ENCODE results near the gene ROR1. TPM values are rescaled to one million over a fixed set of nuclear protein-coding genes. Genes with fewer than 3 reads are reported as not detected.

The ROR1 gene
- total and polyA plus RNA-seq, 2 of the 4 experiments (the other 2 are of a cell fraction): 4.4 to 10.0 TPM

GRCh38 chr1:64200064-64200463 is 426.2 kb downstream of the ROR1 start:
- Histone ChIP-seq H3K4me3 (ENCODE audit: insufficient read depth, low read depth, low read length) (no peak overlapping the region), H3K79me1 (ENCODE audit: low read depth in 1 of 2, low read length in 2 of 2) (no peaks in the 10 kb centered on the region), H3K27me3 (ENCODE audit: control insufficient read depth, insufficient read depth, low read length) (peaks cover 3% of the 10 kb centered on the region; the same call in 1 of the 2 replicates), H3K27ac (ENCODE audit: insufficient read depth, low read length) (no peak overlapping the region), H3K9ac (ENCODE audit: low read depth, low read length) (no peak overlapping the region), H3K9me1 (ENCODE audit: insufficient read depth, low read length) (no peaks in the 10 kb centered on the region), H2BK20ac (ENCODE audit: low read depth, low read length) (no peak overlapping the region), H3K36me3 (ENCODE audit: control insufficient read depth, insufficient read depth, low read length) (no peaks in the 10 kb centered on the region), H2AK9ac (replicated peaks; ENCODE audit: low read depth, low read length, poor library complexity) (no peak overlapping the region), H3K56ac (ENCODE audit: extremely low read depth, insufficient read depth, low read length) (no peak overlapping the region), H4K20me1 (ENCODE audit: insufficient read depth, low read length) (no peaks in the 10 kb centered on the region), H2BK15ac (ENCODE audit: low read depth, low read length) (no peak overlapping the region), H4K8ac (ENCODE audit: low read depth in 2 of 2, low read length in 2 of 2) (no peak overlapping the region), H2AFZ (replicated peaks; ENCODE audit: low read length, poor library complexity) (no peak overlapping the region), H3K14ac (replicated peaks; ENCODE audit: low read depth, low read length) (no peak overlapping the region), H2BK120ac (ENCODE audit: low read depth, low read length) (no peak overlapping the region), H3K23ac (ENCODE audit: low read depth, low read length) (no peak overlapping the region), H2BK5ac (ENCODE audit: low read depth, low read length, poor library complexity, severe bottlenecking) (no peak overlapping the region), H4K5ac (ENCODE audit: low read depth, low read length) (no peak overlapping the region), H3K4me2 (ENCODE audit: low read depth, low read length) (no peak overlapping the region), H2AK5ac (ENCODE audit: low read depth, low read length) (no peak overlapping the region), H3K4ac (ENCODE audit: low read depth, low read length) (no peak overlapping the region), H3K9me3 (ENCODE audit: control insufficient read depth, insufficient read depth, low read length) (no peaks in the 10 kb centered on the region), H3K4me1 (ENCODE audit: control insufficient read depth, insufficient read depth, low read length) (no peaks in the 10 kb centered on the region), H4K91ac (ENCODE audit: insufficient read depth, low read depth, low read length) (no peak overlapping the region), H3K18ac (ENCODE audit: low read depth, low read length) (no peak overlapping the region)
- CTCF ChIA-PET: no interaction called here
- TF ChIP-seq BHLHE40 (IDR thresholded peaks at IDR 0.05; ENCODE audit: low read depth, low read length): no peak
- peak; percentile 62; the same call in 1 of the 2 replicates for TF ChIP-seq MAFK (IDR thresholded peaks at IDR 0.05; ENCODE audit: low read depth, low read length)
- no TSS peak for BruUV-seq (replicated peaks)
- WGBS, 2 experiments (ENCODE audit: extremely low coverage in 2 of 2, insufficient read length in 1 of 2): no CpG with 5 or more reads among the region's 1 CpG
- DNase-seq (no peak), ATAC-seq (ENCODE audit: low read depth) (no peak)
- intact Hi-C loops (cut with micrococcal nuclease) (no loop called here), in situ Hi-C loops (cut with MboI; ENCODE audit: low sequenced_read_pairs) (no loop called here), dilution Hi-C loops (cut with HindIII; ENCODE audit: low sequenced_read_pairs, unreplicated experiment) (no loop called here)
- POLR2A ChIA-PET (ENCODE audit: unreplicated experiment): no interaction called here
